ENCODE measurements around the gene SYTL2. TPM values are rescaled to one million over a fixed set of nuclear protein-coding genes. Genes with fewer than 3 reads are reported as not detected.

The SYTL2 gene
- total RNA-seq, 1 donor from 2014 or later: 7.3 TPM

- Mint-ChIP-seq H3K4me1 (no peaks in the 10 kb centered on the region), H3K36me3 (ENCODE audit: low read depth) (no peaks in the 10 kb centered on the region), H3K27ac (ENCODE audit: unreplicated experiment) (no peak overlapping the region), H3K9me3 (no peaks in the 10 kb centered on the region), H3K4me3 (no peak overlapping the region), H3K27me3 (ENCODE audit: low read depth) (no peaks in the 10 kb centered on the region)
- no peak for DNase-seq (ENCODE audit: low read depth, low spot score)
- TF ChIP-seq CTCF (conservative IDR thresholded peaks at IDR 0.05): no peak
Observed at GRCh38 chr11:85756401-85757200, 54.3 kb downstream of the SYTL2 start.

GRCh38 chr11:85755701-85756100 is 55.2 kb downstream of the SYTL2 start:
- DNase-seq (ENCODE audit: low read depth, low spot score): no peak
- no peaks in the 10 kb centered on the region for H3K36me3 Mint-ChIP-seq (ENCODE audit: low read depth)
- H3K4me1 Mint-ChIP-seq: no peaks in the 10 kb centered on the region
- no peak overlapping the region for H3K4me3 Mint-ChIP-seq
- no peak overlapping the region for H3K27ac Mint-ChIP-seq (ENCODE audit: unreplicated experiment)
- no peak for TF ChIP-seq CTCF (conservative IDR thresholded peaks at IDR 0.05)
- H3K9me3 Mint-ChIP-seq: no peaks in the 10 kb centered on the region
- no peaks in the 10 kb centered on the region for H3K27me3 Mint-ChIP-seq (ENCODE audit: low read depth)

- H3K36me3 Mint-ChIP-seq (ENCODE audit: low read depth): no peaks in the 10 kb centered on the region
Observed at GRCh38 chr11:85755285-85755684, 55.7 kb downstream of the SYTL2 start.

GRCh38 chr11:85752890-85753581 is 57.9 kb downstream of the SYTL2 start:
- H3K27me3 Mint-ChIP-seq (ENCODE audit: low read depth): no peaks in the 10 kb centered on the region
- no peaks in the 10 kb centered on the region for H3K4me1 Mint-ChIP-seq
- H3K9me3 Mint-ChIP-seq: no peaks in the 10 kb centered on the region
- no peak for DNase-seq (ENCODE audit: low read depth, low spot score)
- TF ChIP-seq CTCF (conservative IDR thresholded peaks at IDR 0.05): no peak
- no peak overlapping the region for H3K4me3 Mint-ChIP-seq
- H3K36me3 Mint-ChIP-seq (ENCODE audit: low read depth): no peaks in the 10 kb centered on the region
- no peak overlapping the region for H3K27ac Mint-ChIP-seq (ENCODE audit: unreplicated experiment)

More at GRCh38 chr11:85755285-85755684, 55.7 kb downstream of the SYTL2 start:
- Mint-ChIP-seq H3K4me1 (no peaks in the 10 kb centered on the region), H3K9me3 (no peaks in the 10 kb centered on the region), H3K27me3 (ENCODE audit: low read depth) (no peaks in the 10 kb centered on the region), H3K27ac (ENCODE audit: unreplicated experiment) (no peak overlapping the region), H3K4me3 (no peak overlapping the region)
- DNase-seq (ENCODE audit: low read depth, low spot score): no peak
- TF ChIP-seq CTCF (conservative IDR thresholded peaks at IDR 0.05): no peak

- no peaks in the 10 kb centered on the region for H3K4me1 Mint-ChIP-seq
- no peaks in the 10 kb centered on the region for H3K9me3 Mint-ChIP-seq
- H3K27ac Mint-ChIP-seq (ENCODE audit: unreplicated experiment): no peak overlapping the region
- no peak for DNase-seq (ENCODE audit: low read depth, low spot score)
- no peaks in the 10 kb centered on the region for H3K36me3 Mint-ChIP-seq (ENCODE audit: low read depth)
- H3K27me3 Mint-ChIP-seq (ENCODE audit: low read depth): no peaks in the 10 kb centered on the region
- H3K4me3 Mint-ChIP-seq: no peak overlapping the region
- TF ChIP-seq CTCF (conservative IDR thresholded peaks at IDR 0.05): no peak
Observed at GRCh38 chr11:85752201-85752889, 58.6 kb downstream of the SYTL2 start.
